Measurements from ENCODE around the gene SCO2.
"Not testable (repeated sequence)": the region's sequence is repeated elsewhere in the genome, so short reads cannot be mapped to it uniquely, and the experiment has no call there.

SCO2 gene

GRCh38 chr22:50530877-50531545 lies 5.6 kb upstream of the SCO2 start:
- peak; percentile 77 to 78 for DNase-seq

- no peak for DNase-seq
Measured at GRCh38 chr22:50530580-50530876, 5.1 kb upstream of the SCO2 start.

DNA sequence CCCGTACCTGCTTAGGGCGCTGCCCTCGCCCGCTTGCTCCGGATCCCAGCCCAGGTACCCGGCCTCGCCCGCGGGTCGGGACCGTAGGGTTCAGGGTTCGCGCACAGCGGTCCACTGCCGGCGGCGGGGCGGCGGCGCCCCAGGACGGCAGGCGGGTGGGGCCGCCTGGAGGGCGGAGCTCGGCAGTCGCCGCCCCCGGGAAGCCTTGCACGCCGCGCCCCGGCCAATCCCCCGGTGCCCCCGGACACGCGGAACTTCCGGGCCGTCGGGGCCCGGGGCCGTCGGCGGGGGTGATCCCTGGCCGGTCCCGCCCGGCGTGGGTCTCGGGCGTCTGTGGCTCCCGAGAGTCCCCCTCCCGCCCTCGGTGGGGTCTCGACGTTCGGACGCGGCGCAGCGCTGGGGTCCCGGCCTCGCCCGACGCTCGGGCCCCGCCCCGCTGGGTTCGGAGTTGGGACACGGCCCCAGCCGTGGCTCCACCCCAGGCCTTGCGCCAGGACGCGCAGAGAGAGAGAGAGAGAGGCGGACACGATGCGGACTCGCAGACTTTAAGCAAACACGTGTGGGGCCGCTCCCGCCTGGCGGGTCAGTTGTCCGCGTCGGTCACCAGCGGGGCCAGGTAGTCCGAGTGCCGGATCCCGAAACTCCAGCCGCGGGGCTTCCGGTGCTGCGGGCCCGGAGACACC lies 4.6 kb upstream of the SCO2 start, which contains the start of gene TYMP:
Gene TYMP, minus strand, starts transcription at position 116 of the 683 bp plus-strand sequence. CDS start 303 bp downstream, outside the sequence.
- DNase-seq, result peak; percentile 65 to 69

- DNase-seq, result no peak
Measured at GRCh38 chr22:50529416-50529896, 4.1 kb upstream of the SCO2 start.

- no peak for DNase-seq
Measured at GRCh38 chr22:50528682-50529415, 3.5 kb upstream of the SCO2 start.

DNA sequence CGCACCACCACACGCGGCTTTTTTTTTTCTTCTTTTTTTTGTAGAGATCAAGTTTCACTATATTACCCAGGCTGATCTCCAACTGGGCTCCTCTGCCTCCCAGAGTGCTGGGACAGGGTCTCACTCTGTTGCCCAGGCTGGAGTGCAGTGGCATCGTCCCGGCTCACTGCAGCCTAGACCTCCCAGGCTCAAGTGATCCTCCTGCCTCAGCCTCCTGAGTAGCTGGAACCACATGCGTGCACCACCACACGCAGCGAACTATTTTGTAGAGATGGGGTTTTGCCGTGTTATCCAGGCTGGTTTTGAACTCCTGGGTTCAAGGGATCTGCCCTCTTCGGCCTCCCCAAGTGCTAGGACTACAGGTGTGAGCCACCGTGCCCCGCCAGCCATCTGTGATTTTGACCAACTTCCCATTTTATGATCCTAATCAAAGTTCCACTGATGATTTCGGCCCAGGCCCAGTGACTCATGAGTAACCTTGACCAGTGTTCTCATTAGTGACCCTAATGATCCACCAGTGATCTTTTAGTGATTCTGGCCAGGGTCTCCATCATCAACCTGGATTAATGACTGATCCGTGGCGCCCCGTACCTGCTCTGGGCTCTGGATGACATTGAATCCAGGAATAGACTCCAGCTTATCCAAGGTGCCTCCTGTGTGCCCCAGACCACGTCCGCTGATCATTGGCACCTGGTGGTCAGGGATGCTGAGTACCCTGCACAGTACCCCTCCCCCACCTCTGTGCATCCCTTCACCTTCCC lies 2.7 kb upstream of the SCO2 start:
- DNase-seq, result no peak

GRCh38 chr22:50526834-50527801 lies 1.7 kb upstream of the SCO2 start:
- DNase-seq, result peak in 1 of 2 donors; percentile 46

DNA sequence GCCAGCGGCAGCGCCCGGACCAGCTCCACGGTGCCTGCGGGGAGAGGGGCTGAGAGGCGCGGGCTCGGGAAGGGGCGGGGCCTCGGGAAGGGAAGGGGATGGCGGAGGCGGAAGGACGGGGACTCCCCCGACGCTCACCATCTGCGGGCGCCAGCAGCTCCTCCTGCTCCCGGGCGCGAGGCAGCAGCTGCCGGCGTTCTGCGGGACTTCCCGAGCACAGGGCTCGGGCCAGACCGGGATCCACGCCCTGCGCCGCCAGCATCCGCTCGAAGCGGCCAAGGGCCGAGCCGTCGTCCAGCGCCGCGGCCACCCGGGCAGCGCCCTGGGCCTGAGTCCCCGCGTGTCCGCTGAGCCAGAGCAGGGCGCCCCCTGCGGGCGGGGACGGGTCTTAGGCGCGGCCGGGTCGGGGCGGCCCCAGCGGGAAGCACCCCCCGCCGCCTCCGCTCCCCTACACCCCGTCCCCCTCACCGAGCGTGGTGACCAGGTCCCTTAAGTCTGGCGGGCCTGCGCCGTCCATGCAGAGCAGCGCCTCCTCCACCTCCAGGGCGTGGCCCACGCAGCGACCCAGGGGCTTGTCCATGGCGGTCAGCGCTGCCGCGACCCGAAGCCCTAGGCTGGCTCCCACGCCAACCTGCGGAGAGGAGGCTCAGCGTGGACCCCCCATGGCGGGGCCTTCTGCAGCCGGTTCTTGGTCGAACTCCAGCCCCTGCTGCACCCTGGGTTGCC lies 873 bp upstream of the SCO2 start:
- DNase-seq, result peak; percentile 78 to 84

- DNase-seq, result no peak
Measured at GRCh38 chr22:50525858-50526107, 385 bp upstream of the SCO2 start.

DNA sequence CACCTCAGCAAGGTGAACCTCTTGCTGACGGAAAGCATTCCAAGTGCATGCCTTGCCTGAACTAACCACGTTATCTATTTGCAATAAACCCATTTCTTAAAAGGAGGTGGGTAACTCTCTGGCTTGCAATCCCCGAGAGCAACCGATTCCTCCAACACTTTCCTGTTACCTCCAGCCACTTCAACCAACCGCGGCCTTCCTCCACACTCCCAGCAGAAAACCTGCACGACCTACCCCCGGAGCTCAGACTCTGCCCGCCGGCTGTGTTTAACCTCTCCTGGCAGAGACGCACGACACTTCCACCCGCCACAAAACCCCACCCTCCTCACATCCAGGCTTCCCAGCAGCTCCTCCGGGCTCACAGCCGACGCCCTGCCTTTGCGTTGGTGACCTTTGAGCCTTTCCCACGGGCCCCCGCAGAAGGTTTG lies 708 bp downstream of the SCO2 start:
- no peak for DNase-seq

DNA sequence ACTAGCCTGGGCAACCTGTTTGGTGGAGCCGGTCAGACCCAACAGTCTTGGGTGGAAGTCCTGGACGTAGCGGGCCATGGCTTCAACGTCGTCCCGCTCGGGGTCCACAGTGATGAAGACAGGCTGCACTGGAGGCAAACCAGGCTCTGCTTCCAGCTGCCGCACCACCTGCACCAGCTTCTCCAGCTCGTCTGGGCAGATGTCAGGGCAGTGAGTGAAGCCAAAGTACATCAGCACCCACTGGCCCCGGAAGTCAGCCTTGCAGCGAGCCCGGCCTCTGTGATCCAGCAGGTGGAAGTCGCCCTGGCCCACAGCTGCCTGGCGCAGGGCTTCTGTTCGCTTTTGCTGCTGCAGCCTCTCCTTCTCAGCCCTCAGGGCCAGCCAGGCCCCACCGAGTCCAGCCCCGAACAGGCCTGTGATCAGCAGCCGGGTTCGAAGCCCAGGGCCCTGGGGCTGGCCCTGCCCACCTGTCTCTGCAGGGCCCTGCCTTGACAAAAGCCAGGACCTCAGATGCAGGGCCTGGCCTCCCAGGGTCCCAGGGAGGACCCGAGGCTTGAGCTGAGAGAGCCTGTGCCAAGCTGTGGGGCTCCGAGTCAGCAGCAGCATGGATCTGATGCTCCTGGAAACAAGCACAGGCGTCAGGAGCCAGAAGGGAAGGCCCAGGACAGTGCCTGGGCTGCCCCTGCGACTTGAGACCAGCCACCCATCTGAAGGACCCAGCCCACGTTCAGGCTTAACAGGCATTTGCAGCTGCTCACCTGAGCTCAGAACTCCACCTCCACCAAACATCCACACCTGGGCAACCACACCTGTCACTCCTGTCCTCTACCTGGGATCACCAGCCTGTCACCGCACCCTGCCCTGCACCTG lies 1.4 kb downstream of the SCO2 start:
- no peak for DNase-seq

GRCh38 chr22:50523458-50523805 lies 2.0 kb downstream of the SCO2 start:
- DNase-seq, result no peak

DNA sequence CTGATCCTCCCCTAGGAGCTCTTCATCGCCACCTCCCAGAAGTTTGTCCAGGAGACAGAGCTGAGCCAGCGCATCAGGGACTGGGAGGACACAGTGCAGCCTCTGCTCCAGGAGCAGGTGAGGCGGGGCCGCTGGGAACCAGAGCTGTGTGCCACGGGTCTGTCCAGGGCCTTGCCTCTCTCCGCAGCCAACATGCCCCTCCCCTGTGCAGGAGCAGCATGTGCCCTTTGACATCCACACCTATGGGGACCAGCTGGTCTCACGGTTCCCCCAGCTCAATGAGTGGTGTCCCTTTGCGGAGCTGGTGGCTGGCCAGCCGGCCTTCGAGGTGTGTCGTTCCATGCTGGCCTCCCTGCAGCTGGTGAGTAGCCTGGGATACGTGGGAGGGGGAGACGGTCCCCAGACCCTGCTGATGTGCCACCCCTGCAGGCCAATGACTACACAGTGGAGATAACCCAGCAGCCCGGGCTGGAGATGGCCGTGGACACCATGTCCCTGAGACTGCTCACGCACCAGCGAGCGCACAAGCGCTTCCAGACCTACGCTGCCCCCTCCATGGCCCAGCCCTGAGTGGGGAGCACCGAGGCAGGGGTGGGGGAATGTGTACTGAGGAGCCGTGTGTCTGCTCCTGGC lies 2.5 kb downstream of the SCO2 start:
- DNase-seq, result no peak

DNA sequence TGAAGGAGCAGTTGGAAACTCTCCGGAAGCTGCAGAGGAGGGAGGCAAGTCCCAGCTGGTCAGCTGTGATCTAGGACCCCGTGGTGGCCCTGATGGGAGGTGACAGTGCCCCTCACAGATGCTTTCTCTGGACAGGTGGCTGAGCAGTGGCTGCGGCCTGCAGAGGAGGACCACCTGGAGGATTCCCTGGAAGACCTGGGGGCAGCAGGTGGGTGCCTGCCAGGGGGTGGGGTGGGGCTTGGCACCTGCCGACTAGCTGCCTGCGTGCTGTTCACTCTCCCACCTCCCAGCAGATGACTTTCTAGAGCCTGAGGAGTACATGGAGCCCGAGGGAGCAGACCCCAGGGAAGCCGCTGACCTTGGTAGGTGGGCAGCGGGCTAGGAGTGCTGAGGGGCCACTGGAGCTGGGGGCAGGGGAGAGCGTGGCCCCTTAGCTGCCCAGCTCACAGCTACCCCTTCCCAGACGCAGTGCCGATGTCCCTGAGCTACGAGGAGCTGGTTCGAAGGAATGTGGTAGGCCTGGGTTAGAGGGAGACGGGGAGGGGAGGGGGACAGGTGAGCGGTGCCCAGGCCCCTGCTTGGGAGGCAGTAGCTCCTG lies 3.1 kb downstream of the SCO2 start:
- DNase-seq, result no peak

DNA sequence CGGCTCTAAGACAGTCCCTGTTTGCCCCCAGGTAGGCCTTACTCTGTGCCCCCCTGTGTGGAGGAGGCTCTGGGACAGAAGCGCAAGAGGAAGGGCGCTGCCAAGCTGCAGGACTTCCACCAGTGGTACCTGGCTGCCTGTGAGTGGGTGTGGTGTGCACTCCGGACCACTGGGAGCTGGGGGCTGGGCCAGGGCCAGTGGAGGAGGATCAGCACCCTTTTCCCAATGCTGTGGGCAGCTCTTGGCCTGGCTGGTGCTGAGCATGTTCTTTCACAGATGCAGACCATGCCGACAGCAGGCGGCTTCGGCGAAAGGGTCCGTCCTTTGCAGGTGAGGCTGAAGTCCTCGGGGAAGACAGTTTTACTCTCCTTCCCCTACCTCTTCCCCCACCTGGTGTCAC lies 3.7 kb downstream of the SCO2 start:
- no peak for DNase-seq

DNA sequence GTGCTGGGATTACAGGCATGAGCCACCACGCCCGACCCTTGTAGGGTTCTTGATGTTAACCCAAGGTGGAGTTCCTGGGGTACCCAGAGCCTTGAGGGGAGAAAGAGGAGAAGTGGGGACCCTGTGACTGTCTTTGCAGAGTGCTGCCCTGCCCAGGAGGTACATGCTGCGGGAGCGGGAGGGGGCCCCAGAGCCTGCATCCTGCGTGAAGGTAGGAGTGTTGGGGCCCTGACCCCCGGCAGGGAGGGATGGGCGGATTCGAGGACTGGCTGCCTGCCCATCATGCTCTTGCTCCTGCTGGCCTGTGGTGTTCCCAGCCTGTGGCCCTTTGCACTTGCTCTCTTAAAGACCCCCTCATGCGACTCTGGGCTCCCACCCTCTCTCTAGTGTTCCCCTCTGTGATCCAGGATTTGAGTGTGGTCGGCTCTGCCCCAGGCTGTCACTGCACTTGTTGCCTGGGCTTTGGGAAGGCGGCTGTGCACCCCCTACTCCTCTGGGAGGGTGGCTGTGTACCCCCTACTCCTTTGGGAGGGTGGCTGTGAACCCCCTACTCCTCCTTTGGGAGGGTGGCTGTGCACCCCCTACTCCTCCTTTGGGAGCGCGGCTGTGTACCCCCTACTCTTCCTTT lies 4.5 kb downstream of the SCO2 start:
- no peak for DNase-seq

- DNase-seq, result not testable (repeated sequence)
Measured at GRCh38 chr22:50520184-50520583, 5.2 kb downstream of the SCO2 start.

- DNase-seq, result no peak
Measured at GRCh38 chr22:50519151-50519550, 6.2 kb downstream of the SCO2 start.

- DNase-seq, result no peak
Measured at GRCh38 chr22:50518606-50519005, 6.8 kb downstream of the SCO2 start.
